Breast epithelium (tissue), 4 donors: Measurements from ENCODE around the gene SLC27A5. TPM values are rescaled to one million over a fixed set of nuclear protein-coding genes. Genes with fewer than 3 reads are reported as not detected.

Experiments used
- DNase-seq, 2 donors: peaks; one replicate each; pipeline ENCODE4 v3.0.0-alpha.2; 2019; ENCODE audit warnings: low spot score in 2 of 2
- H3K27ac ChIP-seq, 2 donors: fragments of 200-600 bp; sonication (generic) in 1 of 2; one replicate each; pipeline ENCODE4 v1.5.1; 2016 to 2019; ENCODE audit warnings: mild to moderate bottlenecking in 1 of 2
- H3K27me3 ChIP-seq, 2 donors: fragments of 200-600 bp; sonication (generic) in 1 of 2; one replicate each; pipeline versions ENCODE4 v1.5.1 to v1.6.0; 2017 to 2019; ENCODE audit warnings: control low read depth in 1 of 2, mild to moderate bottlenecking in 1 of 2
- H3K36me3 ChIP-seq: fragments of 200-600 bp; one replicate; pipeline ENCODE4 v1.5.1; 2019
- H3K4me1 ChIP-seq, 2 donors: fragments of 200-600 bp; sonication (generic); one replicate each; pipeline ENCODE4 v1.5.1; 2016 to 2019; ENCODE audit warnings: control low read depth in 1 of 2
- H3K4me3 ChIP-seq, 3 donors: fragments of 200-600 bp; sonication (generic); 1 replicate in 2 of 3; 2 replicates in 1 of 3; pipeline ENCODE4 v1.5.1; 2016 to 2019; ENCODE audit warnings: mild to moderate bottlenecking in 3 of 3, moderate library complexity in 2 of 3
- H3K9me3 ChIP-seq, 2 donors: fragments of 200-600 bp; sonication (generic) in 1 of 2; one replicate each; pipeline ENCODE4 v1.5.1; 2016 to 2019; ENCODE audit warnings: control low read depth in 1 of 2
- CTCF ChIP-seq, 3 donors: fragments of 450-650 bp; IDR thresholded peaks; one replicate each; pipeline ENCODE4 v1.5.1; 2016 to 2017; ENCODE audit warnings: antibody characterized with exemption in 3 of 3, mild to moderate bottlenecking in 3 of 3, moderate library complexity in 3 of 3
- POLR2A ChIP-seq: fragments of 450-650 bp; IDR thresholded peaks from one replicate; pipeline ENCODE4 v1.6.1; 2016; ENCODE audit warnings: antibody characterized with exemption, mild to moderate bottlenecking, moderate library complexity
- POLR2AphosphoS5 ChIP-seq, 3 donors: sonication (generic); formaldehyde crosslinking; IDR thresholded peaks; one replicate each; pipeline ENCODE4 v1.6.1; 2017; ENCODE audit warnings: antibody characterized with exemption in 3 of 3
- intact Hi-C: fragments of 100-400 bp; cut with DNase I; formaldehyde crosslinking; loops from one replicate; pipeline ENCODE4 v1.15.1; 2023; ENCODE audit warnings: low total_unique reads
- total RNA-seq, 3 donors: library from RNA; depleted of rRNA; stranded (reverse); fragments of >200 nt; gene quantifications; one replicate each; pipeline ENCODE4 v1.1.0, GENCODE V29; 2016

The SLC27A5 gene
- total RNA-seq, 3 donors from 2014 or later: 4.7 to 18.0 (median 10.7) TPM

- intact Hi-C loops: no loop called here
- peak within 1 kb of the TSS; percentile 83 to 99 (median 99) for H3K4me3 ChIP-seq
- H3K4me1 ChIP-seq: peaks cover 2 to 6% of the 10 kb centered on the region in 2 donors
- peak within 1 kb of the TSS; percentile 81 to 82 for H3K27ac ChIP-seq
- no peaks in the 10 kb centered on the region for H3K9me3 ChIP-seq
- DNase-seq: peak; percentile 98 to 99
- H3K27me3 ChIP-seq: no peaks in the 10 kb centered on the region
- no peaks in the 10 kb centered on the region for H3K36me3 ChIP-seq
- peak; percentile 44 to 76 (median 46) for TF ChIP-seq POLR2AphosphoS5 (IDR thresholded peaks at IDR 0.05)
- TF ChIP-seq POLR2A: no peak
Observed at GRCh38 chr19:58466760-58467589, 44.8 kb downstream of the SLC27A5 start, which contains the start of gene ZNF324. Gene ZNF324, plus strand, starts transcription at chr19:58467080. Its CDS starts 2,106 bp downstream, at chr19:58469186.

DNA sequence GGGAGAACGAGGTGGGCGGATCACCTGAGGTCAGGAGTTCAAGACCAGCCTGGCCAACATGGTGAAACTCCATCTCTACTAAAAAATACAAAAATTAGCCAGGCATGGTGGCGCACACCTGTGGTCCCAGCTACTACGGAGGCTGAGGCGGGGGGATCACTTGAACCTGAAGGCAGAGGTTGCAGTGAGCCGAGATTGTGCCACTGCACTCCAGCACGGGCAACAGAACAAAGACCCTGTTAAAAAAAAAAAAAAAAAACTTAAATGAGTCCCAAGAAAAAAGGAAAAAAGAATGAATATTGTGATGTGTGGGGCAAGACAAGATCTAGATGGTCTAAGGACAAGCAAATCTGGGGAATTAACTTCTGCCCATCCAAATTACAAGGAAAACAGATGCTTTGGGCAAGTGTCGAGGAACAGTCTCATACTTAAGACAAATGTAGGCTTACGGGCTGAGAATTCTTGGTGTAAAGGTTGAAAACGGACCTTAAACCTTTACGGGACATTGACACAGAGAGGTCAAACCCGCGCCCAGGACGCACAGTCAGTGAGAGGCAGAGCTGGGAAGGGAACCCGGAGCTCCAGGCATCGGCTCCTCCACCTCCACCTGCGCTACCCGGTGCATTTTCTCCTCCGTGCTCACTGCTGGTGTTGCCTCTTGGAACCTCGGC lies 45.6 kb downstream of the SLC27A5 start:
- Histone ChIP-seq H3K4me3 (peak overlapping the region; percentile 83 to 99 (median 99)), H3K36me3 (no peaks in the 10 kb centered on the region), H3K27me3 (no peaks in the 10 kb centered on the region), H3K27ac (peak overlapping the region; percentile 15 to 81), H3K9me3 (no peaks in the 10 kb centered on the region), H3K4me1 (peaks cover 2 to 6% of the 10 kb centered on the region in 2 donors)
- no peak for DNase-seq
- intact Hi-C loops: no loop called here
- TF ChIP-seq CTCF (IDR thresholded peaks at IDR 0.05) (no peak), POLR2A (no peak)

GRCh38 chr19:58460039-58460438 lies 51.8 kb downstream of the SLC27A5 start:
- H3K9me3 ChIP-seq: no peaks in the 10 kb centered on the region
- TF ChIP-seq CTCF (IDR thresholded peaks at IDR 0.05): no peak
- TF ChIP-seq POLR2A: no peak
- no peak for TF ChIP-seq POLR2AphosphoS5 (IDR thresholded peaks at IDR 0.05)
- H3K27me3 ChIP-seq: no peaks in the 10 kb centered on the region
- no peak overlapping the region for H3K27ac ChIP-seq
- H3K4me3 ChIP-seq: no peak overlapping the region
- H3K4me1 ChIP-seq: no peaks in the 10 kb centered on the region
- H3K36me3 ChIP-seq: peaks cover 8% of the 10 kb centered on the region
- intact Hi-C loops: no loop called here
- DNase-seq: no peak

DNA sequence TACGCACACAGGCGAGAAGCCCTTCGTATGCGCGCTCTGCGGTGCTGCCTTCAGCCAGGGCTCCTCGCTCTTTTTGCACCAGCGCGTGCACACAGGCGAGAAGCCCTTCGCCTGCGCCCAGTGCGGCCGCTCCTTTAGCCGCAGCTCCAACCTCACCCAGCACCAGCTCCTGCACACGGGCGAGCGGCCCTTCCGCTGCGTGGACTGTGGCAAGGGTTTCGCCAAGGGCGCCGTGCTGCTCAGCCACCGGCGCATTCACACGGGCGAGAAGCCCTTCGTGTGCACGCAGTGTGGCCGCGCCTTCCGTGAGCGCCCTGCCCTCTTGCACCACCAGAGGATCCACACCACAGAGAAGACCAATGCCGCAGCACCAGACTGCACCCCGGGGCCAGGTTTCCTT lies 55.7 kb downstream of the SLC27A5 start:
- DNase-seq: no peak
- H3K27me3 ChIP-seq: no peaks in the 10 kb centered on the region
- intact Hi-C loops: no loop called here
- H3K4me1 ChIP-seq: no peaks in the 10 kb centered on the region
- no peak overlapping the region for H3K4me3 ChIP-seq
- H3K9me3 ChIP-seq: no peaks in the 10 kb centered on the region
- peaks cover 8% of the 10 kb centered on the region for H3K36me3 ChIP-seq
- TF ChIP-seq POLR2A: no peak
- TF ChIP-seq CTCF (IDR thresholded peaks at IDR 0.05): no peak
- TF ChIP-seq POLR2AphosphoS5 (IDR thresholded peaks at IDR 0.05): no peak
- H3K27ac ChIP-seq: no peak overlapping the region

GRCh38 chr19:58455306-58455705 lies 56.5 kb downstream of the SLC27A5 start:
- no peak for DNase-seq
- Histone ChIP-seq H3K36me3 (peaks cover 8% of the 10 kb centered on the region), H3K4me1 (no peaks in the 10 kb centered on the region), H3K4me3 (no peak overlapping the region), H3K27ac (no peak overlapping the region), H3K27me3 (no peaks in the 10 kb centered on the region), H3K9me3 (no peaks in the 10 kb centered on the region)
- TF ChIP-seq POLR2A (no peak), POLR2AphosphoS5 (IDR thresholded peaks at IDR 0.05) (no peak), CTCF (IDR thresholded peaks at IDR 0.05) (no peak)
- intact Hi-C loops: no loop called here
